CD14-positive monocyte (primary cell): ENCODE measurements around the gene STX8. TPM values are rescaled to one million over a fixed set of nuclear protein-coding genes. Genes with fewer than 3 reads are reported as not detected.

Source experiments
- DNase-seq, 3 donors: peaks; one replicate each; pipeline ENCODE4 v3.0.0-alpha.2; 2011 to 2022
- H2AFZ ChIP-seq: 2 replicates; pipeline ENCODE4 v1.6.0; 2012; ENCODE audit warnings: mild to moderate bottlenecking, low read depth, low read length, inconsistent platforms; ENCODE audit not compliant: insufficient read depth, poor library complexity, severe bottlenecking
- H3K27ac ChIP-seq, 2 donors: 1 replicate in 1 of 2; 2 replicates in 1 of 2; pipeline ENCODE4 v1.5.1; 2012 to 2013; ENCODE audit warnings: low read length in 2 of 2, control low read depth in 1 of 2, inconsistent platforms in 1 of 2, low read depth in 1 of 2, mild to moderate bottlenecking in 1 of 2
- H3K27me3 ChIP-seq, 2 donors: one replicate each; pipeline versions ENCODE4 v1.6.0 to v1.6.1; 2011 to 2013; ENCODE audit warnings: low read length in 2 of 2; ENCODE audit not compliant: control insufficient read depth in 2 of 2, insufficient read depth in 2 of 2
- H3K36me3 ChIP-seq, 2 donors: replicated peaks in 1 of 2; 1 replicate in 1 of 2; 2 replicates in 1 of 2; pipeline versions ENCODE4 v1.5.1 to v1.6.1; 2012 to 2013; ENCODE audit warnings: low read length in 2 of 2, control low read depth in 1 of 2, inconsistent platforms in 1 of 2, mild to moderate bottlenecking in 1 of 2; ENCODE audit not compliant: insufficient read depth in 2 of 2, control insufficient read depth in 1 of 2
- H3K4me1 ChIP-seq, 2 donors: 1 replicate in 1 of 2; 2 replicates in 1 of 2; pipeline versions ENCODE4 v1.5.1 to v1.6.1; 2012 to 2013; ENCODE audit warnings: low read length in 2 of 2, control low read depth in 1 of 2, inconsistent platforms in 1 of 2, mild to moderate bottlenecking in 1 of 2, moderate library complexity in 1 of 2; ENCODE audit not compliant: insufficient read depth in 2 of 2, control insufficient read depth in 1 of 2
- H3K4me2 ChIP-seq: replicated peaks from 2 replicates; pipeline ENCODE3; 2012; ENCODE audit warnings: low read length, moderate library complexity, mild to moderate bottlenecking; ENCODE audit not compliant: poor library complexity, severe bottlenecking; ENCODE audit errors: extremely low read depth
- H3K4me3 ChIP-seq, 3 experiments: fragments of 200-600 bp in 1 of 3; sonication (generic) in 1 of 3; replicated peaks in 1 of 3; 1 replicate in 2 of 3; 2 replicates in 1 of 3; pipeline ENCODE4 v1.5.1; 2011 to 2013; ENCODE audit warnings: low read length in 3 of 3, mild to moderate bottlenecking in 3 of 3, control low read depth in 2 of 3, low read depth in 2 of 3, inconsistent platforms in 1 of 3, moderate library complexity in 1 of 3
- H3K79me2 ChIP-seq: 2 replicates; pipeline ENCODE4 v1.6.0; 2012; ENCODE audit warnings: mild to moderate bottlenecking, control low read depth, inconsistent platforms, low read length, moderate library complexity; ENCODE audit not compliant: insufficient read depth
- H3K9ac ChIP-seq: 2 replicates; pipeline ENCODE4 v1.6.0; 2017; ENCODE audit warnings: low read length, mild to moderate bottlenecking; ENCODE audit not compliant: insufficient read depth, poor library complexity, severe bottlenecking
- H3K9me3 ChIP-seq, 2 donors: replicated peaks in 1 of 2; 1 replicate in 1 of 2; 2 replicates in 1 of 2; pipeline versions ENCODE4 v1.5.1 to v1.6.1; 2012 to 2013; ENCODE audit warnings: low read length in 2 of 2, control low read depth in 1 of 2; ENCODE audit not compliant: control insufficient read depth in 1 of 2, insufficient read depth in 1 of 2
- H4K20me1 ChIP-seq: 2 replicates; pipeline ENCODE4 v1.6.0; 2012; ENCODE audit warnings: mild to moderate bottlenecking, low read length, control low read depth, moderate library complexity; ENCODE audit not compliant: insufficient read depth
- H3K27ac Mint-ChIP-seq, 7 donors: one replicate each; pipeline ENCODE4 v1.8.0; 2020; ENCODE audit warnings: mild to moderate bottlenecking in 7 of 7, mixed read lengths in 7 of 7, moderate library complexity in 6 of 7, inconsistent platforms in 2 of 7
- H3K27me3 Mint-ChIP-seq, 3 donors: one replicate each; pipeline ENCODE4 v1.8.0; 2021 to 2022; ENCODE audit warnings: low read depth in 3 of 3, mild to moderate bottlenecking in 3 of 3, mixed read lengths in 3 of 3, moderate library complexity in 3 of 3, inconsistent platforms in 1 of 3
- H3K36me3 Mint-ChIP-seq, 2 donors: one replicate each; pipeline ENCODE4 v1.8.0; 2020; ENCODE audit warnings: mixed read lengths in 2 of 2, inconsistent platforms in 1 of 2, mild to moderate bottlenecking in 1 of 2
- H3K4me1 Mint-ChIP-seq: one replicate; pipeline ENCODE4 v1.8.0; 2020; ENCODE audit warnings: mild to moderate bottlenecking, mixed read lengths
- H3K4me3 Mint-ChIP-seq, 2 donors: one replicate each; pipeline ENCODE4 v1.8.0; 2020; ENCODE audit warnings: mild to moderate bottlenecking in 2 of 2, mixed read lengths in 2 of 2, moderate library complexity in 1 of 2
- H3K9me3 Mint-ChIP-seq, 7 donors: one replicate each; pipeline ENCODE4 v1.8.0; 2020 to 2022; ENCODE audit warnings: mixed read lengths in 7 of 7, mild to moderate bottlenecking in 6 of 7, moderate library complexity in 6 of 7, inconsistent platforms in 2 of 7
- CTCF ChIP-seq: fragments of 200-600 bp; IDR thresholded peaks from one replicate; pipeline ENCODE4 v1.8.0; 2022; ENCODE audit warnings: antibody characterized with exemption, mild to moderate bottlenecking
- WGBS: methylation state at CpG from one replicate; pipeline ENCODE4 v1.1.5; 2013; ENCODE audit warnings: missing lambda C conversion rate; ENCODE audit not compliant: insufficient coverage; 5-methylcytosine and 5-hydroxymethylcytosine counted together
- intact Hi-C, 2 donors: fragments of 100-400 bp; cut with micrococcal nuclease; formaldehyde crosslinking; loops; one replicate each; pipeline versions ENCODE4 v1.15.0 to v1.15.1; 2023
- polyA plus RNA-seq, 3 donors: library from polyadenylated mRNA; depleted of rRNA in 1 of 3; unstranded in 2 of 3; stranded (reverse) in 1 of 3; fragments of 300-500 nt in 2 of 3; fragments of >200 nt in 1 of 3; fragmentation: Illumina TruSeq in 2 of 3; gene quantifications; 1 replicate in 2 of 3; 2 replicates in 1 of 3; pipeline ENCODE4 v1.2.3, GENCODE V29; 2012 to 2021

The STX8 gene
- polyA plus RNA-seq, 3 donors: 44.4 to 170 (median 142) TPM

- Histone ChIP-seq H3K79me2 (no peaks in the 10 kb centered on the region), H2AFZ (no peak overlapping the region), H3K27me3 (no peaks in the 10 kb centered on the region), H3K9me3 (no peaks in the 10 kb centered on the region), H4K20me1 (no peaks in the 10 kb centered on the region), H3K4me1 (no peaks in the 10 kb centered on the region), H3K4me3 (no peak overlapping the region), H3K4me2 (no peak overlapping the region), H3K27ac (no peak overlapping the region), H3K36me3 (no peaks in the 10 kb centered on the region), H3K9ac (no peak overlapping the region)
- H3K36me3 Mint-ChIP-seq: peaks cover 4 to 6% of the 10 kb centered on the region in 2 donors
- no peak for TF ChIP-seq CTCF
- H3K4me3 Mint-ChIP-seq: no peak overlapping the region
- DNase-seq: no peak
- no peaks in the 10 kb centered on the region for H3K4me1 Mint-ChIP-seq
- H3K27ac Mint-ChIP-seq: no peak overlapping the region
- peaks cover 0 to 2% (median 0%) of the 10 kb centered on the region in 3 donors for H3K27me3 Mint-ChIP-seq
- intact Hi-C loops: no loop called here
- H3K9me3 Mint-ChIP-seq: no peaks in the 10 kb centered on the region
- 91% methylated on average over 3 of the region's 7 CpGs for WGBS
Measured at GRCh38 chr17:9269350-9270035, 306.1 kb downstream of the STX8 start.

- WGBS: 100% methylated on average over 4 of the region's 6 CpGs
- no peak overlapping the region for H3K4me3 Mint-ChIP-seq
Measured at GRCh38 chr17:9268546-9268945, 307.1 kb downstream of the STX8 start.

More at GRCh38 chr17:9268546-9268945, 307.1 kb downstream of the STX8 start:
- H3K4me1 ChIP-seq: no peaks in the 10 kb centered on the region
- no peak for TF ChIP-seq CTCF
- peaks cover 8 to 12% of the 10 kb centered on the region in 2 donors for H3K36me3 Mint-ChIP-seq
- no peak overlapping the region for H3K27ac Mint-ChIP-seq
- no peak overlapping the region for H2AFZ ChIP-seq
- DNase-seq: no peak
- intact Hi-C loops: no loop called here
- H3K36me3 ChIP-seq: no peaks in the 10 kb centered on the region
- no peak overlapping the region for H3K9ac ChIP-seq
- peaks cover 0 to 2% (median 0%) of the 10 kb centered on the region in 3 donors for H3K27me3 Mint-ChIP-seq
- H3K9me3 Mint-ChIP-seq: peaks cover 0 to 8% (median 3%) of the 10 kb centered on the region in 7 donors
- no peak overlapping the region for H3K4me3 ChIP-seq
- H3K4me1 Mint-ChIP-seq: no peaks in the 10 kb centered on the region
- H3K4me2 ChIP-seq: no peak overlapping the region
- H3K79me2 ChIP-seq: no peaks in the 10 kb centered on the region
- no peak overlapping the region for H3K27ac ChIP-seq
- H3K27me3 ChIP-seq: no peaks in the 10 kb centered on the region
- H3K9me3 ChIP-seq: peaks cover 0 to 4% of the 10 kb centered on the region in 2 donors
- H4K20me1 ChIP-seq: no peaks in the 10 kb centered on the region
